GM18909 (cell line): ENCODE results near the gene RPS15.
A peak's percentile ranks its signal among the peaks of the same experiment; 100 is the strongest.

ENCODE experiments used
- ATAC-seq: cut with Tn5 transposase; IDR thresholded peaks from one replicate; pipeline ENCODE4 v1.9.1; 2021; ENCODE audit warnings: mild to moderate bottlenecking; ENCODE audit not compliant: unreplicated experiment, poor library complexity

The RPS15 gene

GRCh38 chr19:1478934-1479707, 40.9 kb downstream of the RPS15 start, which contains the start of gene C19orf25:
Gene C19orf25 (minus strand): TSS chr19:1479215. CDS start chr19:1478903, 312 bp downstream.
- peak; percentile 87 for ATAC-seq

- ATAC-seq, result no peak
Observed at GRCh38 chr19:1481224-1481892, 43.2 kb downstream of the RPS15 start.

GRCh38 chr19:1481893-1482360, 43.7 kb downstream of the RPS15 start:
- no peak for ATAC-seq

- ATAC-seq, result no peak
Observed at GRCh38 chr19:1482361-1483130, 44.4 kb downstream of the RPS15 start.

GRCh38 chr19:1483131-1483978, 45.2 kb downstream of the RPS15 start:
- ATAC-seq, result no peak

GRCh38 chr19:1483979-1484428, 45.8 kb downstream of the RPS15 start:
- ATAC-seq, result no peak

GRCh38 chr19:1486720-1487575, 48.8 kb downstream of the RPS15 start:
- ATAC-seq, result no peak

GRCh38 chr19:1487576-1488281, 49.5 kb downstream of the RPS15 start:
- no peak for ATAC-seq

GRCh38 chr19:1488282-1488601, 50.0 kb downstream of the RPS15 start:
- no peak for ATAC-seq

- ATAC-seq, result no peak
Observed at GRCh38 chr19:1489463-1490310, 51.5 kb downstream of the RPS15 start.
